Upper lobe of left lung (tissue), 6 donors: ENCODE data around the gene SIL1. TPM values are rescaled to one million over a fixed set of nuclear protein-coding genes. Genes with fewer than 3 reads are reported as not detected.

Experiments
- ATAC-seq, 2 donors: fragments of 200-7000 bp; cut with Tn5 transposase; one replicate each; pipeline ENCODE4 v1.9.1; 2022; ENCODE audit warnings: mild to moderate bottlenecking in 2 of 2, moderate library complexity in 2 of 2; ENCODE audit not compliant: low FRiP score in 2 of 2
- DNase-seq, 2 donors: peaks; one replicate each; pipeline ENCODE4 v3.0.0-alpha.2; 2019 to 2020
- H3K27ac ChIP-seq, 4 donors: fragments of 200-600 bp; sonication (generic); one replicate each; pipeline ENCODE4 v1.5.1; 2016 to 2019
- H3K27me3 ChIP-seq, 4 donors: fragments of 200-600 bp; sonication (generic); one replicate each; pipeline ENCODE4 v1.5.1; 2017 to 2019
- H3K36me3 ChIP-seq, 4 donors: fragments of 200-600 bp; sonication (generic); one replicate each; pipeline ENCODE4 v1.5.1; 2016 to 2019
- H3K4me1 ChIP-seq, 4 donors: fragments of 200-600 bp; sonication (generic); one replicate each; pipeline ENCODE4 v1.5.1; 2018 to 2019
- H3K4me3 ChIP-seq, 4 donors: fragments of 200-600 bp; sonication (generic); one replicate each; pipeline ENCODE4 v1.5.1; 2017 to 2019; ENCODE audit warnings: mild to moderate bottlenecking in 2 of 4, moderate library complexity in 1 of 4
- H3K9me3 ChIP-seq, 4 donors: fragments of 200-600 bp; sonication (generic); one replicate each; pipeline ENCODE4 v1.5.1; 2018 to 2019
- CTCF ChIP-seq, 6 experiments: fragments of 450-650 bp in 4 of 6; fragments of 200-600 bp in 2 of 6; sonication (generic) in 2 of 6; IDR thresholded peaks; one replicate each; pipeline ENCODE4 v1.5.1; 2016 to 2019; ENCODE audit warnings: antibody characterized with exemption in 6 of 6
- EP300 ChIP-seq, 4 donors: sonication (generic); formaldehyde crosslinking; IDR thresholded peaks; one replicate each; pipeline ENCODE4 v1.5.1; 2017; ENCODE audit warnings: antibody characterized with exemption in 4 of 4, control low read depth in 2 of 4
- POLR2A ChIP-seq, 4 donors: fragments of 450-650 bp; IDR thresholded peaks; one replicate each; pipeline ENCODE4 v1.5.1; 2016 to 2017; ENCODE audit warnings: antibody characterized with exemption in 4 of 4, mild to moderate bottlenecking in 2 of 4
- POLR2AphosphoS5 ChIP-seq, 2 donors: sonication (generic); formaldehyde crosslinking; IDR thresholded peaks; one replicate each; pipeline ENCODE4 v1.5.1; 2017; ENCODE audit warnings: antibody characterized with exemption in 2 of 2
- WGBS, 2 donors: methylation state at CpG; one replicate each; pipeline ENCODE4 v1.1.5; 2017 to 2018; 5-methylcytosine and 5-hydroxymethylcytosine counted together
- total RNA-seq, 6 donors: library from RNA; depleted of rRNA in 4 of 6; stranded (reverse); fragments of >200 nt in 4 of 6; gene quantifications; one replicate each; pipeline versions ENCODE4 v1.1.0 to v1.2.1, GENCODE V29; 2016 to 2021
- donor health status: DM: no; HTN: no; CAD: no; lungs with moderate emphysema.
- donor health status: DM: no; HTN: yes; CAD: no; lungs with severe emphysema.

Gene SIL1
- total RNA-seq, 6 donors from 2014 or later = 30.2 to 83.8 (median 51.2) TPM

GRCh38 chr5:139146809-139147482 is 51.2 kb downstream of the SIL1 start:
- WGBS, 2 donors = 57 to 68% methylated on average over 2 of the region's 2 CpGs
- Histone ChIP-seq H3K4me3 (no peak overlapping the region), H3K9me3 (no peaks in the 10 kb centered on the region), H3K27ac (peak overlapping the region in 3 of 4 donors; percentile 35 to 40 (median 40)), H3K27me3 (no peaks in the 10 kb centered on the region), H3K36me3 (no peaks in the 10 kb centered on the region), H3K4me1 (peaks cover 39 to 60% (median 50%) of the 10 kb centered on the region in 4 donors)
- TF ChIP-seq POLR2AphosphoS5 (IDR thresholded peaks at IDR 0.05) = no peak
- no peak for TF ChIP-seq POLR2A (IDR thresholded peaks at IDR 0.05)
- no peak for TF ChIP-seq CTCF (IDR thresholded peaks at IDR 0.05)
- TF ChIP-seq EP300 (IDR thresholded peaks at IDR 0.05) = no peak
- ATAC-seq (no peak), DNase-seq (no peak)

- Histone ChIP-seq H3K27ac (peak overlapping the region in 2 of 4 donors; percentile 4 to 48), H3K27me3 (no peaks in the 10 kb centered on the region), H3K4me1 (peaks cover 30 to 47% (median 40%) of the 10 kb centered on the region in 4 donors), H3K4me3 (no peak overlapping the region), H3K9me3 (no peaks in the 10 kb centered on the region), H3K36me3 (no peaks in the 10 kb centered on the region)
- ATAC-seq = peak in 1 of 2 donors; percentile 55
- 48 to 54% methylated on average over 3 of the region's 3 CpGs for WGBS, 2 donors
- peak in 1 of 2 donors; percentile 68 for DNase-seq
- no peak for TF ChIP-seq EP300 (IDR thresholded peaks at IDR 0.05)
- TF ChIP-seq POLR2A (IDR thresholded peaks at IDR 0.05) = no peak
- TF ChIP-seq POLR2AphosphoS5 (IDR thresholded peaks at IDR 0.05) = no peak
- TF ChIP-seq CTCF (IDR thresholded peaks at IDR 0.05) = no peak
Observed at GRCh38 chr5:139141446-139142204, 56.5 kb downstream of the SIL1 start.

DNA sequence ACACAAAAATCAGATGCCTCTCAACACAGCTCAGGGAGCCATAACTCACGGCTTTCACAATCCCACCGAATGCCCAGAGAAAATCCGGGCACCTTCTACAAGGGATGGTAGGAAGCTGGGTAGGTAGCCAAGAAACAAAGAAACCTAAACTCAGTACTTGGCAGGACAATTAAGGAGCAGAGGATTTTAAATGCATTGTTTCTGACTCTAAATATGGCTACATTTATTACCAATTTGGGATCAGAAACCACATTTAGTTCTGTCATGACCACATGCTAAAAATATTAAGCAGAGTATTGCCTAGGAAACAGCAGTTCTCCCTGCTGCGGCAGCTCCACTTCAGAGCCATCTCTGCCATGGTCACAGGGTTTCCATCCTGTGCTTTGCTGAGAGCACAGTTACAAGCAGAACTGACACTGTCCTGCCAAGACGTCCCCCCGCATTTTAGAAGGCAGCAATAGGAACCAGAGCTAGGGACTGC is 57.5 kb downstream of the SIL1 start:
- no peaks in the 10 kb centered on the region for H3K27me3 ChIP-seq
- peak overlapping the region in 3 of 4 donors; percentile 3 to 48 (median 4) for H3K27ac ChIP-seq
- H3K36me3 ChIP-seq = no peaks in the 10 kb centered on the region
- no peak overlapping the region for H3K4me3 ChIP-seq
- no peaks in the 10 kb centered on the region for H3K9me3 ChIP-seq
- peaks cover 30 to 46% (median 40%) of the 10 kb centered on the region in 4 donors for H3K4me1 ChIP-seq
- DNase-seq (no peak), ATAC-seq (peak in 1 of 2 donors; percentile 43)
- WGBS, 2 donors = 44 to 66% methylated on average over 4 to 6 of the region's 6 CpGs
- TF ChIP-seq CTCF (IDR thresholded peaks at IDR 0.05) = no peak
- TF ChIP-seq POLR2A (IDR thresholded peaks at IDR 0.05) = no peak
- TF ChIP-seq POLR2AphosphoS5 (IDR thresholded peaks at IDR 0.05) = no peak
- no peak for TF ChIP-seq EP300 (IDR thresholded peaks at IDR 0.05)

DNA sequence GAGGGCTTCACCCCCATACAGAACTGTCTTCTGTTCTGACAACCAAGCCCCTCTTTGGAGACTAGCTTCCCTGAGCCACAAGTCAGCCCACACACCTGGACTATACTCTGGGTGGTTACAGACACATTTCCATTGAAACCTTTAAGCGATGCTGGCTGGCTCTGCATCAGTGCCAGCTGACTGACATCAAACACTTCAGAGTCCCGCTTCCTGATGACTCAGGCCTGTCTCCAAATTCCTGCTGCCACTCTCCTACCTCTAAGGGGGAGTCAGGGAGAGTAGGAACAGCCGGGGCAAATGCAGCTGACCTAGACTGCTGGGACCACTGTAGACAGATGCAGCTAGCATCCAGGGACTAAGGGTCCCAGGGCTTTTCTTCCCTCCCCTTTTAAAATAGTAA is 59.4 kb downstream of the SIL1 start:
- H3K27ac ChIP-seq = peak overlapping the region in 3 of 4 donors; percentile 32 to 41 (median 32)
- ATAC-seq = peak; percentile 5 to 80
- DNase-seq = peak in 1 of 2 donors; percentile 72
- no peak overlapping the region for H3K4me3 ChIP-seq
- TF ChIP-seq POLR2A (IDR thresholded peaks at IDR 0.05) = no peak
- WGBS, 2 donors = 15 to 30% methylated on average over 2 to 3 of the region's 3 CpGs
- H3K27me3 ChIP-seq = no peaks in the 10 kb centered on the region
- H3K36me3 ChIP-seq = no peaks in the 10 kb centered on the region
- H3K9me3 ChIP-seq = no peaks in the 10 kb centered on the region
- peaks cover 30 to 46% (median 40%) of the 10 kb centered on the region in 4 donors for H3K4me1 ChIP-seq

DNA sequence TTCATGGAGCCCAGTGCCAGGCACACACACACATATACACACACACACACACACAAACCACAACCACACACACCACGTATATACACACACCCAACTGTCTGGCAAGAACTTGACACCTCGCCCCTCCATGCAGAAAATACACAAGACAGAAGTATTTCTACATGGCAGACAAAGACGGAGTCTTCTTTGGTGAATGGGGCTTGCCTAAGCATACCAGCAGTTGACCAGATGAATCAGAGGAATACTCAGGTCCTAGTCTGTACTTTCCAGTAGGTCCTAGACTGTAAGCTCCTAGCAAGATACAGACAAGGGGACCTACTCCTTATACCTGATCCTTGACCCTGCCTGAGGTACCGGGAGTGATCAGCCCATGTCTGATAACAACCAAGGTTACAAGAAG is 60.1 kb downstream of the SIL1 start:
- peaks cover 30 to 46% (median 40%) of the 10 kb centered on the region in 4 donors for H3K4me1 ChIP-seq
- H3K36me3 ChIP-seq = no peaks in the 10 kb centered on the region
- DNase-seq (no peak), ATAC-seq (peak in 1 of 2 donors; percentile 3)
- no peaks in the 10 kb centered on the region for H3K9me3 ChIP-seq
- no peak overlapping the region for H3K27ac ChIP-seq
- TF ChIP-seq POLR2AphosphoS5 (IDR thresholded peaks at IDR 0.05) (no peak), POLR2A (IDR thresholded peaks at IDR 0.05) (no peak), EP300 (IDR thresholded peaks at IDR 0.05) (no peak)
- no peak overlapping the region for H3K4me3 ChIP-seq
- 62 to 77% methylated on average over 4 of the region's 4 CpGs for WGBS, 2 donors
- no peaks in the 10 kb centered on the region for H3K27me3 ChIP-seq
